IMR-90 (cell line): Measurements from ENCODE around the gene RENBP. TPM values are rescaled to one million over a fixed set of nuclear protein-coding genes. Genes with fewer than 3 reads are reported as not detected.

Source experiments
- ATAC-seq: fragments of 200-7000 bp; cut with Tn5 transposase; 2 replicates; pipeline ENCODE4 v1.9.1; 2020; ENCODE audit warnings: low read depth, mild to moderate bottlenecking, moderate library complexity
- BruUV-seq: library from RNA; stranded (reverse); fragments of 400-500 nt; replicated peaks from 2 replicates; lab custom pipeline; 2021; lab: Mats Ljungman, UMichigan
- CTCF ChIA-PET: fragments of 300-600 bp; formaldehyde crosslinking; extraction: SDS; loops from one replicate; lab custom pipeline; 2021; ENCODE audit warnings: antibody characterized with exemption; lab: Yijun Ruan, JAX
- POLR2A ChIA-PET: fragments of 300-600 bp; sonication (Branson Sonifier 250); formaldehyde crosslinking; loops from one replicate; lab custom pipeline; 2022; ENCODE audit warnings: antibody characterized with exemption; ENCODE audit not compliant: unreplicated experiment; lab: Charles Lee
- DNase-seq: peaks from one replicate; pipeline ENCODE4 v3.0.0; 2013
- H2AFZ ChIP-seq: replicated peaks from 2 replicates; pipeline ENCODE3; 2013; ENCODE audit warnings: low read length, mild to moderate bottlenecking; ENCODE audit not compliant: poor library complexity
- H2AK5ac ChIP-seq: 2 replicates; pipeline ENCODE4 v1.6.1; 2013; ENCODE audit warnings: low read depth, low read length, inconsistent platforms
- H2AK9ac ChIP-seq: replicated peaks from 2 replicates; pipeline ENCODE3; 2013; ENCODE audit warnings: mild to moderate bottlenecking, low read depth, low read length, moderate library complexity; ENCODE audit not compliant: poor library complexity
- H2BK120ac ChIP-seq: 2 replicates; pipeline ENCODE4 v1.6.1; 2013; ENCODE audit warnings: low read depth, low read length, inconsistent platforms
- H2BK15ac ChIP-seq: 3 replicates; pipeline ENCODE4 v1.6.1; 2013; ENCODE audit warnings: low read depth, low read length, inconsistent platforms
- H2BK20ac ChIP-seq: 2 replicates; pipeline ENCODE4 v1.6.1; 2013; ENCODE audit warnings: low read depth, mild to moderate bottlenecking, inconsistent platforms, low read length, moderate library complexity
- H2BK5ac ChIP-seq: 2 replicates; pipeline ENCODE4 v1.6.1; 2013; ENCODE audit warnings: mild to moderate bottlenecking, low read depth, low read length, inconsistent platforms; ENCODE audit not compliant: poor library complexity, severe bottlenecking
- H3K14ac ChIP-seq: replicated peaks from 2 replicates; pipeline ENCODE4 v1.6.1; 2013; ENCODE audit warnings: low read depth, low read length, inconsistent platforms
- H3K18ac ChIP-seq: 2 replicates; pipeline ENCODE4 v1.6.1; 2013; ENCODE audit warnings: low read depth, low read length, control low read depth
- H3K23ac ChIP-seq: 2 replicates; pipeline ENCODE4 v1.6.1; 2013; ENCODE audit warnings: low read depth, low read length, inconsistent platforms
- H3K27ac ChIP-seq: 2 replicates; pipeline ENCODE4 v1.5.1; 2013; ENCODE audit warnings: mild to moderate bottlenecking, control low read depth, low read length; ENCODE audit not compliant: insufficient read depth
- H3K27me3 ChIP-seq: 2 replicates; pipeline ENCODE4 v1.6.1; 2013; ENCODE audit warnings: low read length; ENCODE audit not compliant: control insufficient read depth, insufficient read depth
- H3K36me3 ChIP-seq: 2 replicates; pipeline ENCODE4 v1.6.1; 2013; ENCODE audit warnings: low read length, mixed read lengths; ENCODE audit not compliant: control insufficient read depth, insufficient read depth
- H3K4ac ChIP-seq: 2 replicates; pipeline ENCODE4 v1.6.1; 2013; ENCODE audit warnings: low read depth, low read length, inconsistent platforms
- H3K4me1 ChIP-seq: 2 replicates; pipeline ENCODE4 v1.6.1; 2013; ENCODE audit warnings: low read length, mixed read lengths; ENCODE audit not compliant: control insufficient read depth, insufficient read depth
- H3K4me2 ChIP-seq: 2 replicates; pipeline ENCODE4 v1.6.1; 2013; ENCODE audit warnings: low read depth, mild to moderate bottlenecking, control low read depth, low read length, moderate library complexity
- H3K4me3 ChIP-seq: 2 replicates; pipeline ENCODE4 v1.5.1; 2013; ENCODE audit warnings: low read depth, mild to moderate bottlenecking, control low read depth, low read length, moderate library complexity; ENCODE audit not compliant: insufficient read depth
- H3K56ac ChIP-seq: 2 replicates; pipeline ENCODE4 v1.6.1; 2013; ENCODE audit warnings: low read length, inconsistent platforms; ENCODE audit not compliant: insufficient read depth; ENCODE audit errors: extremely low read depth
- H3K79me1 ChIP-seq, 2 experiments: 2 replicates each; pipeline ENCODE4 v1.6.1; 2013; ENCODE audit warnings: low read length in 2 of 2, inconsistent platforms in 1 of 2, low read depth in 1 of 2
- H3K9ac ChIP-seq: 2 replicates; pipeline ENCODE4 v1.6.1; 2013; ENCODE audit warnings: low read depth, low read length, control low read depth
- H3K9me1 ChIP-seq: 2 replicates; pipeline ENCODE4 v1.6.1; 2013; ENCODE audit warnings: low read length, inconsistent platforms; ENCODE audit not compliant: insufficient read depth
- H3K9me3 ChIP-seq: 2 replicates; pipeline ENCODE4 v1.6.1; 2013; ENCODE audit warnings: low read length; ENCODE audit not compliant: control insufficient read depth, insufficient read depth
- H4K20me1 ChIP-seq: 2 replicates; pipeline ENCODE4 v1.6.1; 2013; ENCODE audit warnings: low read length, inconsistent platforms; ENCODE audit not compliant: insufficient read depth
- H4K5ac ChIP-seq: 2 replicates; pipeline ENCODE4 v1.6.1; 2013; ENCODE audit warnings: mild to moderate bottlenecking, low read depth, low read length, control low read depth
- H4K8ac ChIP-seq, 2 experiments: 2 replicates each; pipeline ENCODE4 v1.6.1; 2013; ENCODE audit warnings: low read depth in 2 of 2, low read length in 2 of 2, control low read depth in 1 of 2, inconsistent platforms in 1 of 2
- H4K91ac ChIP-seq: 2 replicates; pipeline ENCODE4 v1.6.1; 2013; ENCODE audit warnings: low read depth, low read length, inconsistent platforms; ENCODE audit not compliant: insufficient read depth
- BHLHE40 ChIP-seq: fragments of 150-350 bp; IDR thresholded peaks from 2 replicates; pipeline ENCODE4 v1.6.1; 2016; ENCODE audit warnings: mild to moderate bottlenecking, low read depth, low read length
- MAFK ChIP-seq: IDR thresholded peaks from 2 replicates; pipeline ENCODE4 v1.6.1; 2012; ENCODE audit warnings: low read depth, low read length, improper control_type of control experiment
- MXI1 ChIP-seq: IDR thresholded peaks from 2 replicates; pipeline ENCODE4 v1.6.1; 2012; ENCODE audit warnings: low read depth, mild to moderate bottlenecking, low read length, moderate library complexity, borderline replicate concordance
- NFE2L2 ChIP-seq: fragments of 150-350 bp; IDR thresholded peaks from 2 replicates; pipeline ENCODE4 v1.6.1; 2016; ENCODE audit warnings: low read depth, mild to moderate bottlenecking, low read length
- POLR2A ChIP-seq: IDR thresholded peaks from 2 replicates; pipeline ENCODE4 v1.6.1; 2012; ENCODE audit warnings: mild to moderate bottlenecking, low read depth, low read length
- WGBS, 2 experiments: methylation state at CpG; one replicate each; pipeline versions ENCODE4 v1.1.5 to v1.1.7; 2013; ENCODE audit warnings: missing lambda C conversion rate in 2 of 2; ENCODE audit not compliant: insufficient read length in 1 of 2; ENCODE audit errors: extremely low coverage in 2 of 2; 5-methylcytosine and 5-hydroxymethylcytosine counted together
- dilution Hi-C: fragments of 300-500 bp; cut with HindIII; formaldehyde crosslinking; loops from one replicate; pipeline ENCODE4 v1.14.3; 2018; ENCODE audit warnings: low sequenced_read_pairs; ENCODE audit not compliant: unreplicated experiment
- in situ Hi-C: fragments of 300-500 bp; cut with MboI; formaldehyde crosslinking; loops from 3 replicates; pipeline ENCODE4 v1.14.3; 2019; ENCODE audit warnings: low sequenced_read_pairs, inconsistent platforms, mixed read lengths
- intact Hi-C: fragments of 100-400 bp; cut with micrococcal nuclease; formaldehyde crosslinking; loops from 2 replicates; pipeline ENCODE4 v1.10.0; 2022
- polyA plus RNA-seq, 3 experiments: library from polyadenylated mRNA; depleted of rRNA; stranded (reverse); fragments of >200 nt; gene quantifications; 2 replicates each; pipeline ENCODE4 v1.2.3, GENCODE V29; 2012; ENCODE audit warnings: low replicate concordance in 1 of 3
- total RNA-seq: library from RNA; depleted of rRNA; stranded (reverse); fragments of >200 nt; gene quantifications from 2 replicates; pipeline ENCODE4 v1.2.3, GENCODE V29; 2012

Gene RENBP
- total and polyA plus RNA-seq, 2 of the 4 experiments (the other 2 are of a cell fraction) = 0.15 to 0.18 TPM

GRCh38 chrX:153910446-153910845 lies 34.0 kb downstream of the RENBP start:
- Histone ChIP-seq H3K4me2 (no peak overlapping the region), H2AFZ (no peak overlapping the region), H3K27me3 (peaks cover 13% of the 10 kb centered on the region), H3K18ac (no peak overlapping the region), H3K4me1 (no peaks in the 10 kb centered on the region), H3K23ac (no peak overlapping the region), H2BK15ac (no peak overlapping the region), H4K8ac (no peak overlapping the region), H3K9me3 (no peaks in the 10 kb centered on the region; the same call in 1 of the 2 replicates), H3K79me1 (no peaks in the 10 kb centered on the region), H2BK120ac (no peak overlapping the region), H3K4ac (no peak overlapping the region), H4K5ac (no peak overlapping the region), H4K91ac (no peak overlapping the region), H2AK9ac (no peak overlapping the region), H2BK20ac (no peak overlapping the region), H3K14ac (no peak overlapping the region), H3K36me3 (no peaks in the 10 kb centered on the region), H3K27ac (no peak overlapping the region), H3K9ac (no peak overlapping the region), H4K20me1 (no peaks in the 10 kb centered on the region), H3K56ac (no peak overlapping the region), H3K4me3 (no peak overlapping the region), H2BK5ac (no peak overlapping the region), H2AK5ac (no peak overlapping the region), H3K9me1 (no peaks in the 10 kb centered on the region)
- ATAC-seq (no peak), DNase-seq (no peak)
- TF ChIP-seq MXI1 = no peak
- no peak for TF ChIP-seq BHLHE40
- TF ChIP-seq MAFK = no peak
- no peak for TF ChIP-seq POLR2A
- no peak for TF ChIP-seq NFE2L2
- in situ Hi-C loops (loop anchor here (25.0 kb wide), 1 partner anchor 948 kb away; no protein-coding TSS in a partner anchor), dilution Hi-C loops (no loop called here), intact Hi-C loops (no loop called here)
- BruUV-seq = no TSS peak
- POLR2A ChIA-PET = no interaction called here
- no CpG with 5 or more reads among the region's 22 CpGs for WGBS, 2 experiments
- CTCF ChIA-PET = interaction anchor here (0.6 kb wide), 1 partner anchor 906 kb away, joined by 3 read pairs; no protein-coding TSS in a partner anchor
